ENCODE results near the gene ANP32E. TPM values are rescaled to one million over a fixed set of nuclear protein-coding genes. Genes with fewer than 3 reads are reported as not detected.

The ANP32E gene
- polyA plus RNA-seq, 3 donors = 4.6 to 26.6 (median 20.4) TPM

- Histone ChIP-seq H2AFZ (ENCODE audit: insufficient read depth, low read depth, low read length, poor library complexity, severe bottlenecking) (no peak overlapping the region), H3K4me3 (replicated peaks in 1 of 3; ENCODE audit: low read depth in 2 of 3, low read length in 3 of 3) (no peak overlapping the region), H3K4me1 (ENCODE audit: control insufficient read depth in 1 of 2, insufficient read depth in 2 of 2, low read length in 2 of 2) (peaks cover 6% of the 10 kb centered on the region in 2 donors), H3K9me3 (replicated peaks in 1 of 2; ENCODE audit: control insufficient read depth in 1 of 2, insufficient read depth in 1 of 2, low read length in 2 of 2) (no peaks in the 10 kb centered on the region), H3K4me2 (replicated peaks; ENCODE audit: extremely low read depth, low read length, poor library complexity, severe bottlenecking) (no peak overlapping the region), H3K36me3 (replicated peaks in 1 of 2; ENCODE audit: control insufficient read depth in 1 of 2, insufficient read depth in 2 of 2, low read length in 2 of 2) (peaks cover 39 to 43% of the 10 kb centered on the region in 2 donors), H4K20me1 (ENCODE audit: insufficient read depth, low read length) (no peaks in the 10 kb centered on the region), H3K27me3 (ENCODE audit: control insufficient read depth in 2 of 2, insufficient read depth in 2 of 2, low read length in 2 of 2) (no peaks in the 10 kb centered on the region), H3K27ac (ENCODE audit: low read depth in 1 of 2, low read length in 2 of 2) (no peak overlapping the region), H3K9ac (ENCODE audit: insufficient read depth, low read length, poor library complexity, severe bottlenecking) (no peak overlapping the region), H3K79me2 (ENCODE audit: insufficient read depth, low read length) (peaks cover 72% of the 10 kb centered on the region)
- Mint-ChIP-seq H3K36me3 (peaks cover 52 to 70% of the 10 kb centered on the region in 2 donors), H3K4me1 (peaks cover 12% of the 10 kb centered on the region), H3K9me3 (peaks cover 0 to 2% (median 0%) of the 10 kb centered on the region in 7 donors), H3K27ac (peak overlapping the region in 1 of 7 donors; percentile 18), H3K4me3 (no peak overlapping the region), H3K27me3 (ENCODE audit: low read depth in 3 of 3) (no peaks in the 10 kb centered on the region)
- DNase-seq = no peak
- intact Hi-C loops (cut with micrococcal nuclease) = no loop called here
- TF ChIP-seq, protein P1, sequence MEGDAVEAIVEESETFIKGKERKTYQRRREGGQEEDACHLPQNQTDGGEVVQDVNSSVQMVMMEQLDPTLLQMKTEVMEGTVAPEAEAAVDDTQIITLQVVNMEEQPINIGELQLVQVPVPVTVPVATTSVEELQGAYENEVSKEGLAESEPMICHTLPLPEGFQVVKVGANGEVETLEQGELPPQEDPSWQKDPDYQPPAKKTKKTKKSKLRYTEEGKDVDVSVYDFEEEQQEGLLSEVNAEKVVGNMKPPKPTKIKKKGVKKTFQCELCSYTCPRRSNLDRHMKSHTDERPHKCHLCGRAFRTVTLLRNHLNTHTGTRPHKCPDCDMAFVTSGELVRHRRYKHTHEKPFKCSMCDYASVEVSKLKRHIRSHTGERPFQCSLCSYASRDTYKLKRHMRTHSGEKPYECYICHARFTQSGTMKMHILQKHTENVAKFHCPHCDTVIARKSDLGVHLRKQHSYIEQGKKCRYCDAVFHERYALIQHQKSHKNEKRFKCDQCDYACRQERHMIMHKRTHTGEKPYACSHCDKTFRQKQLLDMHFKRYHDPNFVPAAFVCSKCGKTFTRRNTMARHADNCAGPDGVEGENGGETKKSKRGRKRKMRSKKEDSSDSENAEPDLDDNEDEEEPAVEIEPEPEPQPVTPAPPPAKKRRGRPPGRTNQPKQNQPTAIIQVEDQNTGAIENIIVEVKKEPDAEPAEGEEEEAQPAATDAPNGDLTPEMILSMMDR (IDR thresholded peaks at IDR 0.05) = no peak
These were observed 8.7 kb downstream of the ANP32E start for GRCh38 chr1:150227228-150227627.

- H3K9me3 ChIP-seq (replicated peaks in 1 of 2; ENCODE audit: control insufficient read depth in 1 of 2, insufficient read depth in 1 of 2, low read length in 2 of 2) = no peaks in the 10 kb centered on the region
- no peaks in the 10 kb centered on the region for H3K27me3 Mint-ChIP-seq (ENCODE audit: low read depth in 3 of 3)
- TF ChIP-seq, protein P1 (IDR thresholded peaks at IDR 0.05) = no peak
- peaks cover 12% of the 10 kb centered on the region for H3K4me1 Mint-ChIP-seq
- H3K36me3 Mint-ChIP-seq = peaks cover 52 to 70% of the 10 kb centered on the region in 2 donors
- H3K4me3 ChIP-seq (replicated peaks in 1 of 3; ENCODE audit: low read depth in 2 of 3, low read length in 3 of 3) = no peak overlapping the region
- no peak overlapping the region for H3K4me2 ChIP-seq (replicated peaks; ENCODE audit: extremely low read depth, low read length, poor library complexity, severe bottlenecking)
- H3K79me2 ChIP-seq (ENCODE audit: insufficient read depth, low read length) = peaks cover 64% of the 10 kb centered on the region
- H3K36me3 ChIP-seq (replicated peaks in 1 of 2; ENCODE audit: control insufficient read depth in 1 of 2, insufficient read depth in 2 of 2, low read length in 2 of 2) = peaks cover 42 to 43% of the 10 kb centered on the region in 2 donors
- no peak for DNase-seq
- no peak overlapping the region for H3K27ac ChIP-seq (ENCODE audit: low read depth in 1 of 2, low read length in 2 of 2)
- H3K4me1 ChIP-seq (ENCODE audit: control insufficient read depth in 1 of 2, insufficient read depth in 2 of 2, low read length in 2 of 2) = peaks cover 6% of the 10 kb centered on the region in 2 donors
- intact Hi-C loops (cut with micrococcal nuclease) = no loop called here
- peak overlapping the region in 2 of 7 donors; percentile 25 to 35 for H3K27ac Mint-ChIP-seq
- no peaks in the 10 kb centered on the region for H4K20me1 ChIP-seq (ENCODE audit: insufficient read depth, low read length)
- no CpG with 5 or more reads among the region's 2 CpGs for WGBS (ENCODE audit: insufficient coverage)
- no peak overlapping the region for H3K4me3 Mint-ChIP-seq
- peaks cover 0 to 2% (median 0%) of the 10 kb centered on the region in 7 donors for H3K9me3 Mint-ChIP-seq
- no peak overlapping the region for H3K9ac ChIP-seq (ENCODE audit: insufficient read depth, low read length, poor library complexity, severe bottlenecking)
- H3K27me3 ChIP-seq (ENCODE audit: control insufficient read depth in 2 of 2, insufficient read depth in 2 of 2, low read length in 2 of 2) = no peaks in the 10 kb centered on the region
- H2AFZ ChIP-seq (ENCODE audit: insufficient read depth, low read depth, low read length, poor library complexity, severe bottlenecking) = no peak overlapping the region
These were observed 9.4 kb downstream of the ANP32E start for GRCh38 chr1:150226486-150226885.

Measured in CD14-positive monocyte (primary cell).